ENCODE measurements around the gene EMC10. TPM values are rescaled to one million over a fixed set of nuclear protein-coding genes. Genes with fewer than 3 reads are reported as not detected.
"Not testable (repeated sequence)": the region's sequence is repeated elsewhere in the genome, so short reads cannot be mapped to it uniquely, and the experiment has no call there.

The EMC10 gene
- total and polyA plus RNA-seq, 2 experiments from 2014 or later = 35.6 to 160 TPM

DNA sequence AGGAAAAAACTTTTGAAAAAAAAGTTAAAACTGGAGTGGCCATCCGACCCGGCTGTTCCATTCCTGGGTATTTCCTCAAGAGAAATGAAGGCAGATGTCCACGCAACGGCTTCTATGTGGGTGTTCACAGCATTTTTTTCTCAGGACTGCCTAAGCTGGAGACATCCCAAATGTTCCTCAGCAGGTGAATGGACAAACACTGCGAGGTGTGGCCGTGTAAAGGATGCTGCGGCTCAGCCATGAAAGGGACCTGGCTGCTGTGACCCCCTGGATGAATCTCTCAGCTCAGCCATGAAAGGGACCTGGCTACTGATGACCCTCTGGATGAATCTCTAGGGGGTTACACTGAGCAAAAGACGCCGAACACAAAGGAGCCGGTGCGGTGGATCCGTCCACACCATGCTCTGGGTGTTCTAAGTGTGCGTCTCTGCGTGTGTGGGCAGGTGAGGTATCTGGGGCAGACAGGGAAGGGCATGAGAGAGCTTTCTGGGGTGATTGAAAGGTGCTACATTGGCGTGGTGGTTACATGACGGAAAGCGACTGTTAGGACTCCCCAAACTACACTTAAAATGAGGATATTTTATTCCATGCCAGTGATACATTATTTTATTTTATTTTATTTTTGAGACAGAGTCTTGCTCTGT is 44.6 kb downstream of the EMC10 start:
- Histone ChIP-seq H3K27ac (no peak overlapping the region), H3K9me2 (replicated peaks; ENCODE audit: insufficient read depth) (no peaks in the 10 kb centered on the region), H4K20me1 (ENCODE audit: insufficient read depth, poor library complexity, severe bottlenecking) (no peaks in the 10 kb centered on the region), H3K4me1 (ENCODE audit: insufficient read depth) (no peaks in the 10 kb centered on the region), H3K27me3 (no peaks in the 10 kb centered on the region), H3K9me3 (ENCODE audit: low read depth) (no peaks in the 10 kb centered on the region), H3K4me3 (no peak overlapping the region), H3K79me2 (no peaks in the 10 kb centered on the region), H3K36me3 (replicated peaks; ENCODE audit: insufficient read depth, low read depth) (no peaks in the 10 kb centered on the region), H2AFZ (no peak overlapping the region), H3K4me2 (no peak overlapping the region)
- TF ChIP-seq, protein P1, sequence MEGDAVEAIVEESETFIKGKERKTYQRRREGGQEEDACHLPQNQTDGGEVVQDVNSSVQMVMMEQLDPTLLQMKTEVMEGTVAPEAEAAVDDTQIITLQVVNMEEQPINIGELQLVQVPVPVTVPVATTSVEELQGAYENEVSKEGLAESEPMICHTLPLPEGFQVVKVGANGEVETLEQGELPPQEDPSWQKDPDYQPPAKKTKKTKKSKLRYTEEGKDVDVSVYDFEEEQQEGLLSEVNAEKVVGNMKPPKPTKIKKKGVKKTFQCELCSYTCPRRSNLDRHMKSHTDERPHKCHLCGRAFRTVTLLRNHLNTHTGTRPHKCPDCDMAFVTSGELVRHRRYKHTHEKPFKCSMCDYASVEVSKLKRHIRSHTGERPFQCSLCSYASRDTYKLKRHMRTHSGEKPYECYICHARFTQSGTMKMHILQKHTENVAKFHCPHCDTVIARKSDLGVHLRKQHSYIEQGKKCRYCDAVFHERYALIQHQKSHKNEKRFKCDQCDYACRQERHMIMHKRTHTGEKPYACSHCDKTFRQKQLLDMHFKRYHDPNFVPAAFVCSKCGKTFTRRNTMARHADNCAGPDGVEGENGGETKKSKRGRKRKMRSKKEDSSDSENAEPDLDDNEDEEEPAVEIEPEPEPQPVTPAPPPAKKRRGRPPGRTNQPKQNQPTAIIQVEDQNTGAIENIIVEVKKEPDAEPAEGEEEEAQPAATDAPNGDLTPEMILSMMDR (IDR thresholded peaks at IDR 0.05; ENCODE audit: poor library complexity) = no peak
- TF ChIP-seq EZH2 (IDR thresholded peaks at IDR 0.05; ENCODE audit: borderline replicate concordance) (no peak), EZH2phosphoT487 (IDR thresholded peaks at IDR 0.05; ENCODE audit: low read depth, severe bottlenecking, unreplicated experiment) (no peak)
- no peak for DNase-seq (ENCODE audit: low spot score)
- WGBS (ENCODE audit: low lambda C conversion rate, missing lambda C conversion rate) = 92% methylated on average over 17 of the region's 17 CpGs

DNA sequence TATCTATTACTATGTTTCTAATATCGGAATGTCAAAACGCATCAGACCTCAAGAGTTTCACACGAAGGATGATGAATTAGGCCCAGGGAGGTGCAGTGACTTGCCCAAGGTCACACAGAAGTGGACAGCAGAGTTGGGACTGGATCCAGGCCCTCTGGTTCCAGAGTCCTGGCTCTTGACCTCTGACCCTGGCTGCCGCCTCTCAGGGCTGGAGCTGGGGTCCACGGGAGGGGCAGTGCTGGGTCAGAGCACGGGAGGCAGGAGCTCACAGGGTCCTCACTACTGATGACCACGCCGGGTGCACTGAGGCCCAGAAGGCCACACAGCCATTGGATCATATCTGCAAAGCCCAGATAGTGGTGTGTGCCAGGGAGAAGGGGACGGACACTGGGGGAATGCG is 46.6 kb downstream of the EMC10 start:
- DNase-seq (ENCODE audit: low spot score) = no peak
- Histone ChIP-seq H3K9me3 (ENCODE audit: low read depth) (no peaks in the 10 kb centered on the region), H3K4me3 (no peak overlapping the region), H4K20me1 (ENCODE audit: insufficient read depth, poor library complexity, severe bottlenecking) (no peaks in the 10 kb centered on the region), H3K79me2 (no peaks in the 10 kb centered on the region), H3K4me1 (ENCODE audit: insufficient read depth) (no peaks in the 10 kb centered on the region), H2AFZ (no peak overlapping the region), H3K27ac (no peak overlapping the region), H3K27me3 (no peaks in the 10 kb centered on the region), H3K4me2 (no peak overlapping the region), H3K36me3 (replicated peaks; ENCODE audit: insufficient read depth, low read depth) (no peaks in the 10 kb centered on the region), H3K9me2 (replicated peaks; ENCODE audit: insufficient read depth) (no peaks in the 10 kb centered on the region)
- WGBS (ENCODE audit: low lambda C conversion rate, missing lambda C conversion rate) = 89% methylated on average over 10 of the region's 10 CpGs
- TF ChIP-seq EZH2phosphoT487 (IDR thresholded peaks at IDR 0.05; ENCODE audit: low read depth, severe bottlenecking, unreplicated experiment) (no peak), EZH2 (IDR thresholded peaks at IDR 0.05; ENCODE audit: borderline replicate concordance) (no peak)
- TF ChIP-seq, protein P1 (IDR thresholded peaks at IDR 0.05; ENCODE audit: poor library complexity) = no peak

DNA sequence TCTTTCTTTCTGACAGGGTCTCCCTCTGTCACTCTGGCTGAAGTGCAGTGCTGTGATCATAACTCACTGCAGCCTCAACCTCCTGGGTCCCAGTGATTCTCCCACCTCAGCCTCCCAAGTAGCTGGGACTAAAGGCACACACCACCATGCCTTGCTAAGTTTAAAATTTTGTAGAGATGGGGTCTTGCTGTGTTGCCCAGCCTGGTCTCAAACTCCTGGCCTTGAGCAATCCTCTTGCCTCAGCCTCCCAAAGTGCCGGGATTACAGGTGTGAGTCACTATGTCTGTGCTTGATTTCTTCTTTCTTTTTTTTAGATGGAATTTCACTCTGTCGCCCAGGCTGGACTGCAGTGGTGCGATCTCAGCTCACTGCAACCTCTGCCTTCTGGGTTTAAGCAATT is 51.7 kb downstream of the EMC10 start:
- not testable (repeated sequence) for H4K20me1 ChIP-seq (ENCODE audit: insufficient read depth, poor library complexity, severe bottlenecking); H3K4me2 ChIP-seq; H3K4me1 ChIP-seq (ENCODE audit: insufficient read depth); H3K27me3 ChIP-seq; H3K79me2 ChIP-seq; H3K4me3 ChIP-seq; H3K36me3 ChIP-seq (replicated peaks; ENCODE audit: insufficient read depth, low read depth); H3K27ac ChIP-seq; H2AFZ ChIP-seq; H3K9me2 ChIP-seq (replicated peaks; ENCODE audit: insufficient read depth); DNase-seq (ENCODE audit: low spot score); H3K9me3 ChIP-seq (ENCODE audit: low read depth)
- WGBS (ENCODE audit: low lambda C conversion rate, missing lambda C conversion rate) = 95% methylated on average over 3 of the region's 3 CpGs

- H3K4me3 ChIP-seq = no peak overlapping the region
- no peaks in the 10 kb centered on the region for H4K20me1 ChIP-seq (ENCODE audit: insufficient read depth, poor library complexity, severe bottlenecking)
- DNase-seq (ENCODE audit: low spot score) = no peak
- H3K9me2 ChIP-seq (replicated peaks; ENCODE audit: insufficient read depth) = no peaks in the 10 kb centered on the region
- no peaks in the 10 kb centered on the region for H3K79me2 ChIP-seq
- no peaks in the 10 kb centered on the region for H3K36me3 ChIP-seq (replicated peaks; ENCODE audit: insufficient read depth, low read depth)
- TF ChIP-seq EZH2 (IDR thresholded peaks at IDR 0.05; ENCODE audit: borderline replicate concordance) = no peak
- TF ChIP-seq, protein P1 (IDR thresholded peaks at IDR 0.05; ENCODE audit: poor library complexity) = no peak
- TF ChIP-seq EZH2phosphoT487 (IDR thresholded peaks at IDR 0.05; ENCODE audit: low read depth, severe bottlenecking, unreplicated experiment) = no peak
- H3K4me2 ChIP-seq = no peak overlapping the region
- no peak overlapping the region for H3K27ac ChIP-seq
- H2AFZ ChIP-seq = no peak overlapping the region
- H3K27me3 ChIP-seq = no peaks in the 10 kb centered on the region
- H3K4me1 ChIP-seq (ENCODE audit: insufficient read depth) = no peaks in the 10 kb centered on the region
- peaks cover 4% of the 10 kb centered on the region for H3K9me3 ChIP-seq (ENCODE audit: low read depth)
- WGBS (ENCODE audit: low lambda C conversion rate, missing lambda C conversion rate) = 71% methylated on average over 13 of the region's 14 CpGs
Observed at GRCh38 chr19:50531171-50531612, 54.9 kb downstream of the EMC10 start.
